ENCODE measurements around the gene ERCC5. TPM values are rescaled to one million over a fixed set of nuclear protein-coding genes. Genes with fewer than 3 reads are reported as not detected.

The ERCC5 gene
- total and polyA plus RNA-seq, 2 experiments from 2014 or later = 49.2 to 78.5 TPM

DNA sequence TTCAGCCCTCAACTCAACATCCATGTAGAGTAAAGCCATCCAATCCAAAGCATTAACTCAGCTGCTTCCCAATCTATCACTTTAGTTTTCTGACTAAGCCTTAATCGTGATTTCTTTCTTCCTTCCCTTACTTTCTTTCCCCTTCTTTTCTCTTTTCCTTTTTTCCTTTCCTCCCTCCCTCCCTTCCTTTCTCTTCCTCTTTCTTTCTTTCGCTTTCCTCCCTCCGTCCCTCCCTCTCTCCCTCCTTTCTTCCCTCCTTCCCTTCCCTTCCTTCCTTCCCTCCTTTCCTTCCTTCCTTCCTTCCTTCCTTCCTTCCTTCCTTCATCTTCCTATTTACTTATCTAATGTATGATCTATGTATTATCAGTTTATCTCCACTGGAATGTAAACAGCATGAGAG lies 71.2 kb downstream of the ERCC5 start:
- Histone ChIP-seq H3K27me3 (replicated peaks; ENCODE audit: insufficient read depth) (peaks cover 12% of the 10 kb centered on the region; the same call in 1 of the 2 replicates), H4K20me1 (ENCODE audit: insufficient read depth) (no peaks in the 10 kb centered on the region), H3K79me2 (ENCODE audit: insufficient read depth) (no peaks in the 10 kb centered on the region), H3K9me3 (ENCODE audit: low read depth) (no peaks in the 10 kb centered on the region), H2AFZ (no peak overlapping the region), H3K4me1 (ENCODE audit: insufficient read depth) (no peaks in the 10 kb centered on the region), H3K4me3 (no peak overlapping the region), H3K9ac (no peak overlapping the region), H3K4me2 (ENCODE audit: unreplicated experiment) (no peak overlapping the region), H3K9me2 (ENCODE audit: insufficient read depth) (no peaks in the 10 kb centered on the region), H3K36me3 (ENCODE audit: low read depth) (no peaks in the 10 kb centered on the region), H3K27ac (no peak overlapping the region), H3F3A (ENCODE audit: insufficient read depth) (no peaks in the 10 kb centered on the region)
- 57 to 70% methylated on average over 3 of the region's 3 CpGs for WGBS, 2 experiments (ENCODE audit: low coverage in 1 of 2, low lambda C conversion rate in 2 of 2, missing lambda C conversion rate in 2 of 2)
- DNase-seq = no peak
- TF ChIP-seq EZH2 (IDR thresholded peaks at IDR 0.05; ENCODE audit: insufficient read depth, poor library complexity, severe bottlenecking) (no peak), EZH2phosphoT487 (IDR thresholded peaks at IDR 0.05; ENCODE audit: insufficient read depth, low read depth) (no peak)
- in situ Hi-C loops (cut with MboI) = no loop called here

DNA sequence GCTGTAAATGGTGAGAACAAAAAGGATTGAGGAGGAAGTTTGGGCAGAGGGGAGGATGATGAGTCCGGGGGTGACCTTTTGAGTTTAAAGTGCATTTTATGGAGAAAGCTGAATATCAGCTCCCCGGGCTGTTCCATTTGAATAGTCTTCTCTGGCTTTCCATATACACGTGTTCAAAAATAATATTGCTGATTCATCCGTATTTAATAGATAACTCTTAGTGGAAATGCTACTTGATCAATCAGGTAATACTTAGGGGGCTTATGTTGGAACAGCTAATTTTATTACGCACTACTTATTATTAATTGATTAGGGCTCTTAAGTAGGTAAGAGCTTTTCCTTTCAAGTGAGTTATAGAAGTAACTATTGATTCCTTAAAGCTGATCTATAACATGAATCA lies 76.4 kb downstream of the ERCC5 start:
- no peak overlapping the region for H3K9ac ChIP-seq
- H4K20me1 ChIP-seq (ENCODE audit: insufficient read depth) = no peaks in the 10 kb centered on the region
- no peaks in the 10 kb centered on the region for H3K36me3 ChIP-seq (ENCODE audit: low read depth)
- H3K9me3 ChIP-seq (ENCODE audit: low read depth) = no peaks in the 10 kb centered on the region
- no peak for DNase-seq
- H3K4me1 ChIP-seq (ENCODE audit: insufficient read depth) = no peaks in the 10 kb centered on the region
- TF ChIP-seq EZH2 (IDR thresholded peaks at IDR 0.05; ENCODE audit: insufficient read depth, poor library complexity, severe bottlenecking) (no peak), EZH2phosphoT487 (IDR thresholded peaks at IDR 0.05; ENCODE audit: insufficient read depth, low read depth) (no peak)
- H3K27ac ChIP-seq = no peak overlapping the region
- in situ Hi-C loops (cut with MboI) = no loop called here
- no peaks in the 10 kb centered on the region for H3F3A ChIP-seq (ENCODE audit: insufficient read depth)
- WGBS, 2 experiments (ENCODE audit: low coverage in 1 of 2, low lambda C conversion rate in 2 of 2, missing lambda C conversion rate in 2 of 2) = 37 to 49% methylated on average over 5 of the region's 5 CpGs
- H3K4me3 ChIP-seq = no peak overlapping the region
- H3K9me2 ChIP-seq (ENCODE audit: insufficient read depth) = no peaks in the 10 kb centered on the region
- H3K27me3 ChIP-seq (replicated peaks; ENCODE audit: insufficient read depth) = peaks cover 9% of the 10 kb centered on the region; the same call in 1 of the 2 replicates
- H2AFZ ChIP-seq = no peak overlapping the region
- no peak overlapping the region for H3K4me2 ChIP-seq (ENCODE audit: unreplicated experiment)
- no peaks in the 10 kb centered on the region for H3K79me2 ChIP-seq (ENCODE audit: insufficient read depth)

Other genes starting within 250 kb of the ERCC5 start
- gene TPP2, start 249.0 kb upstream of the ERCC5 start, total RNA-seq (2014; rRNA removed; shearing (Covaris generic)) = 41.3 and 50.6 TPM in 2 replicates
- 22.5 and 24.3 TPM in 2 replicates for gene TPP2, start 249.0 kb upstream of the ERCC5 start, polyA plus RNA-seq (2016; fragmentation: Nextera tagmentation; extraction: Ambion mirVana)
- gene METTL21C, start 151.0 kb upstream of the ERCC5 start, total RNA-seq (2014; rRNA removed; shearing (Covaris generic)) = not detected in 2 replicates
- not detected in 2 replicates for gene METTL21C, start 151.0 kb upstream of the ERCC5 start, polyA plus RNA-seq (2016; fragmentation: Nextera tagmentation; extraction: Ambion mirVana)
- gene TEX30, start 72.2 kb upstream of the ERCC5 start, total RNA-seq (2014; rRNA removed; shearing (Covaris generic)) = 21.1 and 22.4 TPM in 2 replicates
- gene TEX30, start 72.2 kb upstream of the ERCC5 start, polyA plus RNA-seq (2016; fragmentation: Nextera tagmentation; extraction: Ambion mirVana) = 37.6 and 38.0 TPM in 2 replicates
- gene POGLUT2, start 47.1 kb upstream of the ERCC5 start, total RNA-seq (2014; rRNA removed; shearing (Covaris generic)) = 26.0 and 26.7 TPM in 2 replicates
- 26.4 and 27.7 TPM in 2 replicates for gene POGLUT2, start 47.1 kb upstream of the ERCC5 start, polyA plus RNA-seq (2016; fragmentation: Nextera tagmentation; extraction: Ambion mirVana)
- gene BIVM, start 46.9 kb upstream of the ERCC5 start, total RNA-seq (2014; rRNA removed; shearing (Covaris generic)) = 24.1 and 35.7 TPM in 2 replicates
- 22.9 and 25.8 TPM in 2 replicates for gene BIVM, start 46.9 kb upstream of the ERCC5 start, polyA plus RNA-seq (2016; fragmentation: Nextera tagmentation; extraction: Ambion mirVana)
- not detected in 2 replicates for gene SLC10A2, start 220.4 kb downstream of the ERCC5 start, total RNA-seq (2014; rRNA removed; shearing (Covaris generic))
- gene SLC10A2, start 220.4 kb downstream of the ERCC5 start, polyA plus RNA-seq (2016; fragmentation: Nextera tagmentation; extraction: Ambion mirVana) = not detected in 2 replicates

All from GM23248 (cell line).